Endothelial cell (in vitro differentiated cells): ENCODE data around the gene C3orf33. TPM values are rescaled to one million over a fixed set of nuclear protein-coding genes. Genes with fewer than 3 reads are reported as not detected.

Experiments used
- DNase-seq: peaks from one replicate; pipeline ENCODE4 v3.0.0; 2021; ENCODE audit warnings: low spot score
- H3K27ac Mint-ChIP-seq: one replicate; pipeline ENCODE4 v1.8.0; 2021; ENCODE audit warnings: mixed read lengths, inconsistent platforms; ENCODE audit not compliant: unreplicated experiment
- H3K27me3 Mint-ChIP-seq: one replicate; pipeline ENCODE4 v1.8.0; 2021; ENCODE audit warnings: mild to moderate bottlenecking, moderate library complexity, mixed read lengths, inconsistent platforms; ENCODE audit not compliant: unreplicated experiment
- H3K36me3 Mint-ChIP-seq: one replicate; pipeline ENCODE4 v1.8.0; 2021; ENCODE audit warnings: mild to moderate bottlenecking, low read depth, mixed read lengths, inconsistent platforms; ENCODE audit not compliant: unreplicated experiment
- H3K4me1 Mint-ChIP-seq: one replicate; pipeline ENCODE4 v1.8.0; 2021; ENCODE audit warnings: mild to moderate bottlenecking, mixed read lengths, inconsistent platforms; ENCODE audit not compliant: unreplicated experiment
- H3K4me3 Mint-ChIP-seq: one replicate; pipeline ENCODE4 v1.8.0; 2021; ENCODE audit warnings: mild to moderate bottlenecking, mixed read lengths, inconsistent platforms; ENCODE audit not compliant: unreplicated experiment
- H3K9me3 Mint-ChIP-seq: one replicate; pipeline ENCODE4 v1.8.0; 2021; ENCODE audit warnings: mixed read lengths, inconsistent platforms; ENCODE audit not compliant: unreplicated experiment
- total RNA-seq: library from RNA; stranded (reverse); fragmentation: NEBNext Ultra II Directional; extraction: Animal tissue kit (Norgen Biotek cat#: 25700); gene quantifications from one replicate; pipeline ENCODE4 v1.2.1, GENCODE V29; 2021; ENCODE audit not compliant: unreplicated experiment
- TF ChIP-seq, protein P1 (sequence below): fragments of 200-600 bp; sonication (generic); IDR thresholded peaks from one replicate; pipeline ENCODE4 v1.5.0; 2021; ENCODE audit warnings: antibody characterized with exemption; ENCODE audit not compliant: unreplicated experiment

C3orf33 gene
- total RNA-seq, 1 donor from 2014 or later, result 1.1 TPM

DNA sequence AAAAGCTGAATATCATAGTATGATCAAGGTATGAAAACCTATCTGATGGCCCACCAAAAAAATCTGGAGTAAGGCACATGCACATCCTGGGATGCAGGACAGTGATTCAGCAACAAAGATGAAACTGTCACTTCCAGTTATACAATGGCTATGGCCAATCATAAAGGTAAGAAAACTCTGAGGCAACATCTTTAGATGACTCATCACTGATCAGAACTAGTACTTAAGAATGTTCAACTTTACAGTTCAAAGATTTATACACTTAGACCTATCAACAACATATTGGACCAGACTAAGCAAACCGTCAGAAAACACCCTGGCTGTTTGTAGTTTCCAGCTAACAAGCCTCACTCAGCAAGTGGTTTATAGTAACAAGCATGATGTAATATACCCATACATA lies 39.9 kb downstream of the C3orf33 start:
- no peaks in the 10 kb centered on the region for H3K4me1 Mint-ChIP-seq
- H3K27me3 Mint-ChIP-seq, result peaks cover 3% of the 10 kb centered on the region
- no peaks in the 10 kb centered on the region for H3K9me3 Mint-ChIP-seq
- peaks cover 9% of the 10 kb centered on the region for H3K36me3 Mint-ChIP-seq
- TF ChIP-seq, protein P1, sequence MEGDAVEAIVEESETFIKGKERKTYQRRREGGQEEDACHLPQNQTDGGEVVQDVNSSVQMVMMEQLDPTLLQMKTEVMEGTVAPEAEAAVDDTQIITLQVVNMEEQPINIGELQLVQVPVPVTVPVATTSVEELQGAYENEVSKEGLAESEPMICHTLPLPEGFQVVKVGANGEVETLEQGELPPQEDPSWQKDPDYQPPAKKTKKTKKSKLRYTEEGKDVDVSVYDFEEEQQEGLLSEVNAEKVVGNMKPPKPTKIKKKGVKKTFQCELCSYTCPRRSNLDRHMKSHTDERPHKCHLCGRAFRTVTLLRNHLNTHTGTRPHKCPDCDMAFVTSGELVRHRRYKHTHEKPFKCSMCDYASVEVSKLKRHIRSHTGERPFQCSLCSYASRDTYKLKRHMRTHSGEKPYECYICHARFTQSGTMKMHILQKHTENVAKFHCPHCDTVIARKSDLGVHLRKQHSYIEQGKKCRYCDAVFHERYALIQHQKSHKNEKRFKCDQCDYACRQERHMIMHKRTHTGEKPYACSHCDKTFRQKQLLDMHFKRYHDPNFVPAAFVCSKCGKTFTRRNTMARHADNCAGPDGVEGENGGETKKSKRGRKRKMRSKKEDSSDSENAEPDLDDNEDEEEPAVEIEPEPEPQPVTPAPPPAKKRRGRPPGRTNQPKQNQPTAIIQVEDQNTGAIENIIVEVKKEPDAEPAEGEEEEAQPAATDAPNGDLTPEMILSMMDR, result no peak
- H3K27ac Mint-ChIP-seq, result no peak overlapping the region
- no peak for DNase-seq
- no peak overlapping the region for H3K4me3 Mint-ChIP-seq

DNA sequence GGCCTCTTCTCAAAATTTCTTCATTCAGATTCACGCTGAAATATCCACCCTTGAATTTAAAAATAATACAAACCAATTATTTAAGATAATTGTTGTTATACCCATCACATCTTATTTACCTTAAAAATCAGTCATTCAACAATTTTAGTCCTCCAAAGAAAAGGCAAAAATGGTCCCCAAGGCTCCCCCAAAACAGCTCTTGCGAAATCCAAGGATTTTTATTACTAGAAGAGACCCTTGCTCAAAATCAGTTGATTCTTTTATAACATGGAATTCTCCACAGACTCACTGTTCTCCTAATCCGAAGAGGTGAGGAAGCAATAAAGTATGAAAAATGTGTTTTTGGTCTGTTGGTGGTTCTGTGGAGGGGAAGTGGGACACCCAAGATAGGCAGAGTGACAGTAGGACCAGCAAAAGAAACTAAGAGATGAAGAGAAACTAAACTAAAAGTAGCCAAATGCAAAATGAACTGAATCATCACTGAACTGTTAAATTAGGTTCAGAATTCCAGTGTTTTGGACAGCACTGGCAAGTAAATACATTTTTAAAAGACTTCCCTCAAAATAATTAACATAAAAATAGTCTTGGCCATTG lies 42.1 kb downstream of the C3orf33 start:
- Mint-ChIP-seq H3K4me1 (peaks cover under 1% of the 10 kb centered on the region), H3K4me3 (no peak overlapping the region), H3K27me3 (no peaks in the 10 kb centered on the region), H3K36me3 (no peaks in the 10 kb centered on the region), H3K9me3 (no peaks in the 10 kb centered on the region), H3K27ac (no peak overlapping the region)
- DNase-seq, result no peak
- TF ChIP-seq, protein P1, result no peak

DNA sequence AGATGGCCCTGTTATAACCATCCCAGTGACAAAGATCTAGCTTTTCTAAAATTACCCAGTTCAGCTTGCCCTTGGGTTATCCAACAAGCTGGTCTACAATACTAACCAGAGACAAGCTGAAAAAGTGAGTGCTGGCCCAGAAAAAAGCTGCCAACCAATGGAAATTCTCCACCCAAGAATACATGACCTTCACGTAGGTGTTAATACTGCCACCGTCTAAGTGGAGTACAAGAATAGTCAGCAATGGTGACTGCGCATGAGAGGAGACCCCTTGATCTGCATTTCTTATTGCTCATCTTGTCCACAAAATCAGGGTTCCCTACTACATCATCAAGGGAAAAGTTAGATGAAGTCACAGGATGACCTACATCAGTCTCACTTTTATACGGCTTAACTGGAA lies 45.4 kb downstream of the C3orf33 start:
- no peak for DNase-seq
- Mint-ChIP-seq H3K27ac (no peak overlapping the region), H3K9me3 (no peaks in the 10 kb centered on the region), H3K36me3 (no peaks in the 10 kb centered on the region), H3K4me3 (no peak overlapping the region), H3K4me1 (peaks cover 5% of the 10 kb centered on the region), H3K27me3 (peaks cover 2% of the 10 kb centered on the region)
- TF ChIP-seq, protein P1, result no peak

DNA sequence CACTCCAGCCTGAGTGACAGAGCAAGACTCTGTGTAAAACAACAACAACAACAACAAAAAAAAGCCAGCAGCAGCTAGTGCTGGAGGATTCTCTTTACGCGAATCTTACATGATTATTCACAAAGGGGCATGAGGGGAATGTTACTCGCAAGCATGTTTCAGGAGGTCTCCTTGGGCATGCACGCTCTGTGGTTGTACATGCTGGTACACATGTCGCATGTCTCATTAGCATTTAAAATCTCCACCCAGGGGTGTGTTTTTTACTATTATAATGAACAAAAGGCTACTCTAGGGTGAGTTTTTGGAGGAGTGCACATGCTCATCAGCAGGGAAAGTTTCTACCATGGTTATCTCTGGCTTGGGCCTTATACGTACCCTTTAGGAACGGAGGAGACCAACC lies 48.5 kb downstream of the C3orf33 start:
- Mint-ChIP-seq H3K36me3 (no peaks in the 10 kb centered on the region), H3K27ac (no peak overlapping the region), H3K27me3 (peaks cover 2% of the 10 kb centered on the region), H3K4me1 (peaks cover 5% of the 10 kb centered on the region), H3K4me3 (no peak overlapping the region), H3K9me3 (no peaks in the 10 kb centered on the region)
- TF ChIP-seq, protein P1, result no peak
- no peak for DNase-seq

DNA sequence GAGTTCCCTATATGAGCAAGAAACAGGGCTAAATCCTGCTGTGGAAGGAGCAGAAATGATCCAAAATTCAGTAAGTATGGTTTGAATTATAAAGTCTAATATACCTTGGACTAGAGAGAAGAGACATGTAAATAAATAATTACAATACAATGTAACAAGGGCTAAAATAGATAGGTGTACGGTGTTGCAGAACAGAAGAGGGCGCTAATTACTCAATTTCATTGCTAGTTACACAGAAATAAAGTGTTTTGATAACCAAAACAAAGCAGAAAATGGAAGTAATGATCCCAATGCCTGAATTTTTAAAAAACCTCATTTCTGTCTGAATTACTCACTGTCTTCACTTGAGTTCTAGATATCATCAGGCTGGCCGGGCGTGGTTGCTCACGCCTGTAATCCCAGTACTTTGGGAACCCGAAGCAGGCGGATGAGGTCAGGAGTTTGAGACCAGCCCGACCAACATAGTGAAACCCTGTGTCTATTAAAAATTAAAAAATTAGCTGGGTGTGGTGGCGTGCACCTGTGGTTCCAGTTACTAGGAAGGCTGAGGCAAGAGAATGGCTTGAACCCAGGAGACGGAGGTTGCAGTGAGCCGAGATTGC lies 52.9 kb downstream of the C3orf33 start:
- Mint-ChIP-seq H3K27me3 (peaks cover 2% of the 10 kb centered on the region), H3K9me3 (no peaks in the 10 kb centered on the region), H3K36me3 (no peaks in the 10 kb centered on the region), H3K4me1 (no peaks in the 10 kb centered on the region), H3K27ac (no peak overlapping the region), H3K4me3 (no peak overlapping the region)
- no peak for DNase-seq
- TF ChIP-seq, protein P1, result peak; percentile 26
